ENCODE data around the gene PPM1H.
A peak's percentile ranks its signal among the peaks of the same experiment; 100 is the strongest.
"Not testable (repeated sequence)": the region's sequence is repeated elsewhere in the genome, so short reads cannot be mapped to it uniquely, and the experiment has no call there.

PPM1H gene

DNA sequence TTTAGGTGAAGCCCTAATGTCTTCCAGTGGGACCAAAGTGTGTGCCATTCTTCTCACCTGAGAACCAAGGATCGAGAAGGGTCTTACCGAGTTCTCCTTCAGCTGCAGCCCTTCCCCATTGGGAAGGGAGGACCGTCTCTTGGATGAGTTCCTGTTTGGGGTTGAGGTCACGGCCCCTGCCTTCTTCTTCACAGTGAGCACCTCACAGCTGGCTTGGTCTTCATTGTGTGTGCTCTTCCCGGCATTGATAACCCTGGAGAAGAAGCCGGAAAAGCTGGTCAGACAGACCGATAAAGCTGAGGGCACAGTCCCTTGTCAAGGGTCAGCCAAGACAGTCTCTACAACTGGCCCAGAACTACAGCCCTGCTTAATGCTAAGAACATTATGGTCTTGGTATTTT, 102.9 kb downstream of the PPM1H start:
- no peak for DNase-seq

GRCh38 chr12:62827855-62828254, 107.1 kb downstream of the PPM1H start:
- DNase-seq = no peak

DNA sequence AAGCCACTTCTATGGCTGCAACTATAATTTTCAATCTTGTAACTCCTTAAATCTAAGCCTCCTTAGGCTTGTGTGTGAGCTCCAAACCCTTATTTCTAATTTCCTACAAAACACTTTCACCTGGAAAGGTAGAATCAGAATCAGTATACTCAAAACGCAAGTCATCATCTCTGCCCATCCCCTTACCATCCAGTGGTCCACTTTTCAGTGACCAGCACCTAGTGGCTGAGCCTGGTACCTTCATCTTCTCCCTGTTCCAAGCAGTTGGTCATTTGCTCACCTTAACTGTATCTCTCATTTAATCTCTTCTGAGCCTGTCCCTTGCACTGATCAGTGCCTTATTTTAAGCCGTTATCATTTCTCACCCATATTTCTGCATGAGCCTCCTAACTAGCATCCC, 107.9 kb downstream of the PPM1H start:
- no peak for DNase-seq

- DNase-seq = no peak
Observed at GRCh38 chr12:62817556-62818271, 117.2 kb downstream of the PPM1H start.

DNA sequence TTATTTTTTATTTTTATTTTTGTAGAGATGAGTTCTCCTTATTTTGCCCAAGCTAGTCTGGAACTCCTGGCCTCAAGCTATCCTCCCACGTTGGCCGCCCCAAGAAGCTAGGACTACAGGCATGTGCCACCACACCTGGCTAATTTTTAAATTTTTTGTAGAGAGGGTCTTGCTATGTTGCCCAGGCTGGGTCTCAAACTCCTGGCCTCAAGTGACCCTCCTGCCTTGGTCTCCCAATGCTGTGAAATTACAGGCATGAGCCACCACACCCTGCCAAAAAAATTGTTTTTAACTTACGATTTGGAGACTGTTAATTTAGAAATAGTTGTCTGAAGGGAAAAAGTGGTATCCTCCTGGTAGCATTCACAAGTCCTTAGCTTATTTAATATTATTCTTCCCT, 120.7 kb downstream of the PPM1H start:
- no peak for DNase-seq

- peak in 1 of 2 donors; percentile 32 for DNase-seq
Observed at GRCh38 chr12:62813031-62813829, 121.7 kb downstream of the PPM1H start.

- DNase-seq = not testable (repeated sequence)
Observed at GRCh38 chr12:62811481-62811880, 123.5 kb downstream of the PPM1H start.

DNA sequence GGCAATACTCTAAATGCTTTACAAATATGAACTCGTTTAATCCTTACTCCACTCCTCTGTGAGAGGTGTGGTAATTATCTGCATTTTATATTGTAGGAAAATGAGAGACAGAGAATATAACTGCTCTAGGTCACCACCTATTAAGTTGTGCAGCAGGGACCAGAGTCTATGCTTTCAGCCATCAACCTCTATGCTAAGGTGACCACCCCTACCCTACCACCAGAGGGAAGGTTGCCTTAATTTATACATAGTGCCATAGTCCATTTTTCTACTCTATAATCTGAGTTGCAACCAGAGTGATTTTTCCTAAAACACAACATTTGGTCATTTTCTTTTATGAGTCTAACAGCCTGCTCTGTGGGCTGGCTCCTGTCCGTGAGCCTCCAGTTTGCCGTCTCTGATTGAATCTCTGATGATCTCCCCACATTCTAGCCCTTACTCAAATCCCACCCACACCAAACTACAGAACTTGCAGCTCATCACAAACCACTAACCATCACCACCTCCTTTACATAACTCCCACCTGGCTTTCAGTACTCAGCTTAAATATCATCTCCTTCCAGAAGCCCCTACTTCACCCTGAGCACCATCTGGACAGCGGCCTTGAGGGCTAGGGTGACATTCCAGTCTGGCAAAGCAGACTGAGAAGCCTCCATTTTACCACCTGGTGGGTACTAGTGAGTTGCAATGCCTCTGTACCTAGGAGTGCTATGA, 126.6 kb downstream of the PPM1H start:
- no peak for DNase-seq

- no peak for DNase-seq
Observed at GRCh38 chr12:62806893-62807292, 128.1 kb downstream of the PPM1H start.

- no peak for DNase-seq
Observed at GRCh38 chr12:62806244-62806836, 128.6 kb downstream of the PPM1H start.

- no peak for DNase-seq
Observed at GRCh38 chr12:62805517-62805916, 129.4 kb downstream of the PPM1H start.

DNA sequence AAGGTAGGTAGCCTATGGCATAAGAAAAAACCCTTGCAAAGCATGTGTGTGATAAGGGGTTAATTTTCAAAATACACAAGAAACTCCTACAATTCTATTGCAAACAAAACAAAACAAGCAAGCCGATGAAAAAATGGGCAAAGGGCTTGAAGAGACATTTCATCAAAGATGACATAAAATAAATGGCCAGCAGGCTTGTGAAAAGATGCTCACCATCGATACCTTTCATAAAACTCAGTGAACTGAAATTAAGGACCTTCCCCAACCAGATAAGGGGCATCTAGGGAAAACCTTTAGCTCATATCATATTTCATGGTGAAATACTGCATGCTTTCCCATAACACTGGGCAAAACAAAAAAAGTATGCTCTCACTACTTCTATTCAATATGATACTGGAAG, 131.2 kb downstream of the PPM1H start:
- DNase-seq = no peak

- no peak for DNase-seq
Observed at GRCh38 chr12:62802984-62803383, 132.0 kb downstream of the PPM1H start.

GRCh38 chr12:62802321-62802720, 132.6 kb downstream of the PPM1H start:
- DNase-seq = no peak

DNA sequence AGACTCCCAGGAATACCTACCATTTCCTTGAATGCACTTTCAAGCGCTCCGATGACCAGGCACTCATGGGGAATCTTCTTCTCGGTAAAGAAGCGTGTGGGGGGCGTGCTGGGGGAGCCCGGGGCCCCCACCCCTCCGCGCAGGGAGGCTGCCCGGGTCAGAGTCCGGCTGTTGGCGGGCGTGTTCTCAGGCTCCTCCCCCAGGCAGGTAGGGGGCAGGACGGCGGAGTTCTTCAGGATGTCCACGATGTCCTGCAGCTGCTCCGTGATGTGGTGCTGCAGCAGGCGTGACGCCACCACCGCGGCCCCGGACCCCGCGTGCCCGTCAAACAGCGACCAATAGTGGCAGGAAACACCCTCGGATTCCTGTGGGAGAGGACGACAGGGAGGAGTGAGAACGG, 133.2 kb downstream of the PPM1H start:
- DNase-seq = no peak

GRCh38 chr12:62800707-62801400, 134.1 kb downstream of the PPM1H start:
- DNase-seq = no peak

GRCh38 chr12:62799766-62800406, 135.1 kb downstream of the PPM1H start:
- DNase-seq = no peak

- DNase-seq = peak in 1 of 2 donors; percentile 20
Observed at GRCh38 chr12:62799126-62799736, 135.7 kb downstream of the PPM1H start.

DNA sequence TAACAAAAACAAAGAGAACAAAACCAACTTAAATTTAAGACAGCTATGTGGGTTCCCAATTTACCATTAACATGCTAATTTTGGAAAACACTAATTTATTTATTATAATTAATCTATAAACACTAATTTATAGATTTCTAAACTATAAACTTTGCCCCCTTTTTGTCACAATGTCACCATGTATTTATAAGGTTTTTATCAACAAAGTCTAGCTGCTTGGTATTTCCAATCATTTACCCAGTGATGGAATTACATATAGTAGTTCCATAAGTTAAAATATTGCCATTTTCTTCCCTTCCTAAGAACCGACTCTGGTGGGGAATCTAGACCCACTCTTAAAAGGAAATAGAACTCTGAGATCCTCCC, 140.7 kb downstream of the PPM1H start:
- DNase-seq = no peak

GRCh38 chr12:62793256-62794217, 141.4 kb downstream of the PPM1H start:
- peak; percentile 20 to 70 for DNase-seq
